Tibial nerve (tissue), 4 donors: ENCODE results near the gene RAPGEF6. TPM values are rescaled to one million over a fixed set of nuclear protein-coding genes. Genes with fewer than 3 reads are reported as not detected.

Experiments used
- DNase-seq, 2 donors: peaks; one replicate each; pipeline ENCODE4 v3.0.0-alpha.2; 2019; ENCODE audit warnings: low spot score in 2 of 2
- H3K27ac ChIP-seq, 4 donors: fragments of 200-600 bp; sonication (generic) in 3 of 4; one replicate each; pipeline ENCODE4 v1.5.1; 2017 to 2019; ENCODE audit warnings: mild to moderate bottlenecking in 1 of 4
- H3K27me3 ChIP-seq, 2 donors: fragments of 200-600 bp; sonication (generic) in 1 of 2; one replicate each; pipeline versions ENCODE4 v1.5.1 to v1.6.0; 2017 to 2019
- H3K36me3 ChIP-seq, 3 donors: fragments of 200-600 bp; sonication (generic); one replicate each; pipeline ENCODE4 v1.5.1; 2018 to 2019
- H3K4me1 ChIP-seq, 4 donors: fragments of 200-600 bp; sonication (generic) in 3 of 4; one replicate each; pipeline ENCODE4 v1.5.1; 2017 to 2019
- H3K4me3 ChIP-seq, 4 donors: fragments of 200-600 bp; sonication (generic) in 3 of 4; one replicate each; pipeline ENCODE4 v1.5.1; 2017 to 2019; ENCODE audit warnings: mild to moderate bottlenecking in 1 of 4, moderate library complexity in 1 of 4
- H3K9me3 ChIP-seq, 4 donors: fragments of 200-600 bp; sonication (generic) in 3 of 4; one replicate each; pipeline ENCODE4 v1.5.1; 2017 to 2019
- EP300 ChIP-seq, 2 donors: sonication (generic); formaldehyde crosslinking; IDR thresholded peaks; one replicate each; pipeline ENCODE4 v1.6.1; 2017; ENCODE audit warnings: antibody characterized with exemption in 2 of 2, mild to moderate bottlenecking in 1 of 2
- POLR2A ChIP-seq, 2 donors: fragments of 450-650 bp; IDR thresholded peaks; one replicate each; pipeline ENCODE4 v1.6.1; 2017; ENCODE audit warnings: antibody characterized with exemption in 2 of 2, mild to moderate bottlenecking in 2 of 2, moderate library complexity in 2 of 2
- WGBS, 2 donors: methylation state at CpG; one replicate each; pipeline ENCODE4 v1.1.5; 2018; 5-methylcytosine and 5-hydroxymethylcytosine counted together
- total RNA-seq, 4 donors: library from RNA; depleted of rRNA; stranded (reverse); fragments of >200 nt; gene quantifications; one replicate each; pipeline ENCODE4 v1.1.0, GENCODE V29; 2016
- TF ChIP-seq, protein P1 (sequence below), 5 experiments: fragments of 200-600 bp in 3 of 5; fragments of 450-650 bp in 2 of 5; sonication (generic) in 3 of 5; IDR thresholded peaks; one replicate each; pipeline ENCODE4 v1.5.1; 2016 to 2019; ENCODE audit warnings: antibody characterized with exemption in 5 of 5, mild to moderate bottlenecking in 3 of 5, moderate library complexity in 2 of 5

Gene RAPGEF6
- total RNA-seq, 4 donors from 2014 or later = 25.1 to 36.4 (median 26.6) TPM

DNA sequence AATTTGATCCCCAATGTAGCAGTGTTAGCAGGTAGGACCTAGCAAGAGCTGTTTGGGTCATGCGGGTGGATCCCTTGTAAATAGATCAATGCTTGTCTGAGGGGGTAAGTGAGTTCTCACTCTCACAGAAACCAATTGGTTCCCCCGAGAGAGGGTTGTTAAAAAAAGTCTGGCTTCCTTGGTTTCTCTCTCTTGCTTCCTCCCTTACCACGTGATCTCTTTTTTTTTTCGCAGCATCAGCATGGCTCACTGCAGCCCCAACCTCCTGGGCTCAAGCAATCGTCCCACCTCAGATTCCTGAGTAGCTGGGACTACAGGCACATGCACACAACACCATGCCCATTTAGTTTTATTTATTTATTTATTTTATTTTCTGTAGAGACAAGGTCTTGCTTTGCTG lies 26.4 kb downstream of the RAPGEF6 start:
- Histone ChIP-seq H3K27me3 (no peaks in the 10 kb centered on the region), H3K4me1 (peaks cover 0 to 20% (median 4%) of the 10 kb centered on the region in 4 donors), H3K4me3 (no peak overlapping the region), H3K27ac (no peak overlapping the region), H3K36me3 (no peaks in the 10 kb centered on the region), H3K9me3 (no peaks in the 10 kb centered on the region)
- DNase-seq = no peak
- WGBS, 2 donors = 81 to 87% methylated on average over 5 of the region's 5 CpGs
- TF ChIP-seq, protein P1, sequence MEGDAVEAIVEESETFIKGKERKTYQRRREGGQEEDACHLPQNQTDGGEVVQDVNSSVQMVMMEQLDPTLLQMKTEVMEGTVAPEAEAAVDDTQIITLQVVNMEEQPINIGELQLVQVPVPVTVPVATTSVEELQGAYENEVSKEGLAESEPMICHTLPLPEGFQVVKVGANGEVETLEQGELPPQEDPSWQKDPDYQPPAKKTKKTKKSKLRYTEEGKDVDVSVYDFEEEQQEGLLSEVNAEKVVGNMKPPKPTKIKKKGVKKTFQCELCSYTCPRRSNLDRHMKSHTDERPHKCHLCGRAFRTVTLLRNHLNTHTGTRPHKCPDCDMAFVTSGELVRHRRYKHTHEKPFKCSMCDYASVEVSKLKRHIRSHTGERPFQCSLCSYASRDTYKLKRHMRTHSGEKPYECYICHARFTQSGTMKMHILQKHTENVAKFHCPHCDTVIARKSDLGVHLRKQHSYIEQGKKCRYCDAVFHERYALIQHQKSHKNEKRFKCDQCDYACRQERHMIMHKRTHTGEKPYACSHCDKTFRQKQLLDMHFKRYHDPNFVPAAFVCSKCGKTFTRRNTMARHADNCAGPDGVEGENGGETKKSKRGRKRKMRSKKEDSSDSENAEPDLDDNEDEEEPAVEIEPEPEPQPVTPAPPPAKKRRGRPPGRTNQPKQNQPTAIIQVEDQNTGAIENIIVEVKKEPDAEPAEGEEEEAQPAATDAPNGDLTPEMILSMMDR (IDR thresholded peaks at IDR 0.05) = no peak
- no peak for TF ChIP-seq EP300 (IDR thresholded peaks at IDR 0.05)
- TF ChIP-seq POLR2A (IDR thresholded peaks at IDR 0.05) = no peak

DNA sequence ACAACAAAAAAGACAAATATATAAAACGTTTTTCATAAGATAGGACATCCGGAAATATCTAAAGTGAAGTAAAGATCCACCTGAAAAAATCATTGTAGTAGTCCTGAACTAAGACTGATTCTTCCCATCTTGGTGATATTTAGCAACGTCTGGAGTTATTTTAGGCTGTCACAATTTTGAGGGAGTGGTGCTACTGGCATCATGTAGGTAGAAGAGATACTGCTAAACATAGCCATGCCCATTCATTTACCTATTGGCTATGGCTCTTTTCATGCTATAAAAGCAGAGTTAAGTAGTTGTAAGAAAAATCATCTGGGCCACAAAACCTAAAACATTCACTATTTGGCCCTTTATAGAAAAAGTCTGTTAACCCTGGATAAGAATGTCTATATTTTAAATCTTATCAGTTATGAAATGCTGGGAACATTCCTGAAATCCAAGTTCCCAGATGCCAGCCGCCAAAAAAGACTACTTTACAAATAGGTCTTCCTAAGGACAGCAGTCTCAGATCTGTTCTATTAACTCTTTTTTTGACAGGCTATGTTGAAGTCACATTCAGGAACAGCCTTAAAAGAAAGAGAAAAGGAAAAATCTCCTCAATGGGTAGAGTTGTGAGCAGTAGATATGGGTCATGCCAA lies 27.0 kb downstream of the RAPGEF6 start:
- WGBS, 2 donors = 47 to 52% methylated on average over 4 of the region's 4 CpGs
- no peak for TF ChIP-seq EP300 (IDR thresholded peaks at IDR 0.05)
- Histone ChIP-seq H3K36me3 (no peaks in the 10 kb centered on the region), H3K4me1 (peaks cover 0 to 20% (median 4%) of the 10 kb centered on the region in 4 donors), H3K27ac (no peak overlapping the region), H3K4me3 (no peak overlapping the region), H3K9me3 (no peaks in the 10 kb centered on the region), H3K27me3 (no peaks in the 10 kb centered on the region)
- no peak for DNase-seq

DNA sequence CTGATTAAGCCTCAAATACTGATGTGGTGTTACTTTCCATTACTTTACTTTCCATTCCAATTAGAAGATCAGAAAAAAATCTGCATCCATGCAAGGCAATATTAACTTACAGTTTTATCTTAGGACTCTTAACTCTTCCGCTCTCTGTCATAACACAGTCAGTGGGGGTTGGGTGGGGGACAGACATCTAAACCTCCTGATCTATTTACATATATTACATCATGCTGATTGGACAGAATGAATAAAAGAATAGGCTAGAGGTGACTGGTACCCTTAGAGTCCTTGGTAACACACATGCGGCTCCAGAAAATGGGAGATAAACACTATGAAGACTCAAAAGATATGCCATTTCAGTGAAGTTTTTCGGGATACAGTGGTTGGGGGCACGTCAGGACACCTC lies 27.6 kb downstream of the RAPGEF6 start:
- no peak for TF ChIP-seq EP300 (IDR thresholded peaks at IDR 0.05)
- no peak for TF ChIP-seq POLR2A (IDR thresholded peaks at IDR 0.05)
- TF ChIP-seq, protein P1 (IDR thresholded peaks at IDR 0.05) = no peak
- no peaks in the 10 kb centered on the region for H3K9me3 ChIP-seq
- H3K36me3 ChIP-seq = peaks cover 0 to 5% (median 0%) of the 10 kb centered on the region in 3 donors
- WGBS, 2 donors = 89 to 93% methylated on average over 4 of the region's 4 CpGs
- H3K27ac ChIP-seq = no peak overlapping the region
- H3K27me3 ChIP-seq = no peaks in the 10 kb centered on the region
- no peak overlapping the region for H3K4me3 ChIP-seq
- peaks cover 0 to 20% (median 4%) of the 10 kb centered on the region in 4 donors for H3K4me1 ChIP-seq
- DNase-seq = no peak

DNA sequence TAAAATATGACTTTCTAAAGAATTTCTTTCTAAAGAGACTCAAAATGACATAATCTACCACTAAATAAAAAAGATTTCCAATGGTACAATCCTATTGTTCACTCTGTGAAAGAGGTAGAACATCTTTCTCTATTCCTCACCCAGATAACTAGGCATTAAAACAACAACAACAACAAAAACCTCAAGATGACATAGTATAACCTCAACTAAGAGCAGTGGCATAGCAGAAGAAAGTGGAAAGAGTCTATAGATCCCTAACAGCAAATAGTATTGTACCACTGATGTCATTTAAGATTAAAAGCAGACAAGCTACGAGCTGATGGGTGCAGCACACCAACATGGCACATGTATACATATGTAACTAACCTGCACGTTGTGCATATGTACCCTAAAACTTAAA lies 29.9 kb downstream of the RAPGEF6 start:
- TF ChIP-seq EP300 (IDR thresholded peaks at IDR 0.05) (no peak), POLR2A (IDR thresholded peaks at IDR 0.05) (no peak)
- TF ChIP-seq, protein P1 (IDR thresholded peaks at IDR 0.05) = no peak
- H3K4me3 ChIP-seq = no peak overlapping the region
- DNase-seq = no peak
- 88 to 97% methylated on average over 2 of the region's 2 CpGs for WGBS, 2 donors
- no peak overlapping the region for H3K27ac ChIP-seq
- peaks cover 0 to 20% (median 4%) of the 10 kb centered on the region in 4 donors for H3K4me1 ChIP-seq
- no peaks in the 10 kb centered on the region for H3K27me3 ChIP-seq
- no peaks in the 10 kb centered on the region for H3K9me3 ChIP-seq
- peaks cover 0 to 21% (median 0%) of the 10 kb centered on the region in 3 donors for H3K36me3 ChIP-seq

DNA sequence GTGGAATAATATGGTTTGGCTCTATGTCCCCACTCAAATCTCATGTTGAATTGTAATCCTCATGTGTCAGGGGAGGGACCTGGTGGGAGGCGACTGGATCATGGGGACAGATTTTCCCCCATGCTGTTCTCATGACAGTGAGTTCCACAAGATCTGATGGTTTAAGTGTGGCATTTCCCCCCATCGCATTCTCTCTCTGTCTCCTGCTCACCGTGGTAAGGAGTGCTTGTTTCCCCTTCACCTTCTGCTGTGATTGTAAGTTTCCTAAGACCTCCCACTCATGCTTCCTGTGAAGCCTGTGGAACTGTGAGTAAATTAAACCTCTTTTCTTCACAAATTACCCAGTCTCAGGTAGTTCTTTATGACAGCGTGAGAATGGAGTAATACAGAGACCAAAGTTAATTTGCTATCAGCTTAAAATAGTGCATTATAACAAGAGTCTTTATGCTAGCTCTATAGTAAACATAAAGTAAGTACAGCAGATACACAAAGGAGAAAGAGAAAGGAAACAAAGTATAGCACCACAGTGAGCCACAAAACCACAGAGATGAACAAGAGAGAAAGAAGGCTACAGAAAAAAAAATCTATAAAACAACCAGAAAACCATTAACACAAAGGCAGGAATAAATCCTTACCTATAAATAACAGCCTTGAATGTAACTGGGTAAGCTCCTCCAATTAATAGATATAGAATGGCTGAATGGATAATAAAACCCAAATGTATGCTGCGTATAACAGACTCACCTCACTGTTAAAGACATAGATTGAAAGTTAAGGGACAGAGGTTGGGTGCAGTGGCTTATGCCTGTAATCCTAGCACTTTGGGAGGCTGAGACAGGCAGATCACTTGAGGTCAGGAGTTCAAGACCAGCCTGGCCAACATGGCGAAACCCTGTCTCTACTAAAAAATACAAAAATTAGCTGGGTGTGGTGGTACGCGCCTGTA lies 39.7 kb downstream of the RAPGEF6 start:
- Histone ChIP-seq H3K27ac (no peak overlapping the region), H3K36me3 (peaks cover 0 to 8% (median 0%) of the 10 kb centered on the region in 3 donors), H3K4me1 (peaks cover 0 to 18% (median 13%) of the 10 kb centered on the region in 4 donors), H3K27me3 (no peaks in the 10 kb centered on the region), H3K9me3 (no peaks in the 10 kb centered on the region), H3K4me3 (no peak overlapping the region)
- WGBS, 2 donors = 94 to 96% methylated on average over 8 of the region's 8 CpGs
- no peak for DNase-seq
- TF ChIP-seq POLR2A (IDR thresholded peaks at IDR 0.05) = no peak
- TF ChIP-seq, protein P1 (IDR thresholded peaks at IDR 0.05) = no peak
- no peak for TF ChIP-seq EP300 (IDR thresholded peaks at IDR 0.05)
